PC-3 (cell line): ENCODE data around the gene CMPK1. TPM values are rescaled to one million over a fixed set of nuclear protein-coding genes. Genes with fewer than 3 reads are reported as not detected.

Experiments used
- ATAC-seq: fragments of 200-7000 bp; cut with Tn5 transposase; 2 replicates; pipeline ENCODE4 v1.9.1; 2020; ENCODE audit warnings: mild to moderate bottlenecking, moderate library complexity
- BruUV-seq: library from RNA; stranded (reverse); fragments of 400-500 nt; replicated peaks from 2 replicates; lab custom pipeline; 2021; lab: Mats Ljungman, UMichigan
- CTCF ChIA-PET: fragments of 300-600 bp; sonication (Branson Sonifier 250); formaldehyde crosslinking; loops from one replicate; lab custom pipeline; 2022; ENCODE audit warnings: antibody characterized with exemption; lab: Charles Lee
- POLR2A ChIA-PET: fragments of 300-600 bp; sonication (Branson Sonifier 250); formaldehyde crosslinking; loops from one replicate; lab custom pipeline; 2022; ENCODE audit warnings: antibody characterized with exemption; ENCODE audit not compliant: unreplicated experiment; lab: Charles Lee
- DNase-seq: peaks from one replicate; pipeline ENCODE4 v3.0.0-alpha.2; 2015
- H2AFZ ChIP-seq: fragments of 300-600 bp; sonication (generic); 2 replicates; pipeline ENCODE4 v1.6.0; 2016; ENCODE audit warnings: antibody characterized with exemption, low read length
- H3F3A ChIP-seq: fragments of 300-600 bp; sonication (generic); one replicate; pipeline ENCODE4 v1.6.0; 2017; ENCODE audit warnings: antibody characterized with exemption, low read length, control low read depth, mild to moderate bottlenecking; ENCODE audit not compliant: unreplicated experiment
- H3K27ac ChIP-seq: fragments of 300-600 bp; sonication (generic); 2 replicates; pipeline ENCODE4 v1.5.1; 2016; ENCODE audit warnings: mild to moderate bottlenecking, low read length
- H3K27me3 ChIP-seq: fragments of 300-600 bp; sonication (generic); 2 replicates; pipeline ENCODE4 v1.6.1; 2016; ENCODE audit warnings: low read length, mixed read lengths
- H3K36me3 ChIP-seq: fragments of 300-600 bp; sonication (generic); 2 replicates; pipeline ENCODE4 v1.6.1; 2016; ENCODE audit warnings: low read depth, mixed run types, low read length, mixed read lengths
- H3K4me1 ChIP-seq: fragments of 300-600 bp; sonication (generic); 2 replicates; pipeline ENCODE4 v1.5.1; 2016; ENCODE audit warnings: low read length; ENCODE audit not compliant: insufficient read depth
- H3K4me2 ChIP-seq: fragments of 300-600 bp; sonication (generic); 2 replicates; pipeline ENCODE4 v1.6.0; 2016; ENCODE audit warnings: low read length
- H3K4me3 ChIP-seq: fragments of 300-600 bp; sonication (generic); 2 replicates; pipeline ENCODE4 v1.5.1; 2016; ENCODE audit warnings: mild to moderate bottlenecking, low read length, mixed read lengths
- H3K79me2 ChIP-seq: fragments of 300-600 bp; sonication (generic); 2 replicates; pipeline ENCODE4 v1.6.1; 2017; ENCODE audit warnings: low read length, mixed read lengths
- H3K9ac ChIP-seq: fragments of 300-600 bp; sonication (generic); 2 replicates; pipeline ENCODE4 v1.6.0; 2016; ENCODE audit warnings: mild to moderate bottlenecking, low read length
- H3K9me2 ChIP-seq: fragments of 300-600 bp; sonication (generic); replicated peaks from 2 replicates; pipeline ENCODE4 v1.6.1; 2016; ENCODE audit warnings: mixed run types, low read length, mixed read lengths
- H3K9me3 ChIP-seq: fragments of 300-600 bp; sonication (generic); 2 replicates; pipeline ENCODE4 v1.6.1; 2016; ENCODE audit warnings: low read length, mixed read lengths
- H4K20me1 ChIP-seq: fragments of 300-600 bp; sonication (generic); 2 replicates; pipeline ENCODE4 v1.6.1; 2016; ENCODE audit warnings: low read length, mixed read lengths
- EZH2 ChIP-seq: fragments of 300-600 bp; sonication (generic); IDR thresholded peaks from one replicate; pipeline ENCODE4 v1.6.1; 2017; ENCODE audit warnings: antibody characterized with exemption, mild to moderate bottlenecking, low read length; ENCODE audit not compliant: unreplicated experiment
- EZH2phosphoT487 ChIP-seq: fragments of 300-600 bp; sonication (generic); IDR thresholded peaks from 2 replicates; pipeline ENCODE4 v1.6.1; 2018; ENCODE audit warnings: mild to moderate bottlenecking, antibody characterized with exemption, low read length, borderline replicate concordance
- intact Hi-C: fragments of 100-400 bp; cut with micrococcal nuclease; formaldehyde crosslinking; loops from 2 replicates; pipeline ENCODE4 v1.9.0; 2023
- total RNA-seq: library from RNA; depleted of rRNA; stranded (reverse); fragments of >200 nt; gene quantifications from 2 replicates; pipeline ENCODE4 v1.2.3, GENCODE V29; 2014
- TF ChIP-seq, protein P1 (sequence below): fragments of 300-600 bp; sonication (generic); conservative IDR thresholded peaks from 2 replicates; pipeline ENCODE4 v1.5.1; 2017; ENCODE audit warnings: antibody characterized with exemption, low read depth, mild to moderate bottlenecking, low read length

Gene CMPK1
- total RNA-seq, 1 experiment from 2014 or later = 86.2 TPM

- no peak overlapping the region for H3K4me3 ChIP-seq
- ChIA-PET CTCF (no interaction called here), POLR2A (no interaction called here)
- H3K27ac ChIP-seq = no peak overlapping the region
- ATAC-seq (no peak), DNase-seq (no peak)
- no peaks in the 10 kb centered on the region for H3K4me1 ChIP-seq
- H3K27me3 ChIP-seq = no peaks in the 10 kb centered on the region
- H3K4me2 ChIP-seq = no peak overlapping the region
- no peak overlapping the region for H3K9ac ChIP-seq
- intact Hi-C loops = no loop called here
- H3F3A ChIP-seq = no peaks in the 10 kb centered on the region
- H2AFZ ChIP-seq = no peak overlapping the region
- no peaks in the 10 kb centered on the region for H3K36me3 ChIP-seq
- no peaks in the 10 kb centered on the region for H3K9me3 ChIP-seq
- TF ChIP-seq EZH2 (no peak), EZH2phosphoT487 (no peak)
- TF ChIP-seq, protein P1, sequence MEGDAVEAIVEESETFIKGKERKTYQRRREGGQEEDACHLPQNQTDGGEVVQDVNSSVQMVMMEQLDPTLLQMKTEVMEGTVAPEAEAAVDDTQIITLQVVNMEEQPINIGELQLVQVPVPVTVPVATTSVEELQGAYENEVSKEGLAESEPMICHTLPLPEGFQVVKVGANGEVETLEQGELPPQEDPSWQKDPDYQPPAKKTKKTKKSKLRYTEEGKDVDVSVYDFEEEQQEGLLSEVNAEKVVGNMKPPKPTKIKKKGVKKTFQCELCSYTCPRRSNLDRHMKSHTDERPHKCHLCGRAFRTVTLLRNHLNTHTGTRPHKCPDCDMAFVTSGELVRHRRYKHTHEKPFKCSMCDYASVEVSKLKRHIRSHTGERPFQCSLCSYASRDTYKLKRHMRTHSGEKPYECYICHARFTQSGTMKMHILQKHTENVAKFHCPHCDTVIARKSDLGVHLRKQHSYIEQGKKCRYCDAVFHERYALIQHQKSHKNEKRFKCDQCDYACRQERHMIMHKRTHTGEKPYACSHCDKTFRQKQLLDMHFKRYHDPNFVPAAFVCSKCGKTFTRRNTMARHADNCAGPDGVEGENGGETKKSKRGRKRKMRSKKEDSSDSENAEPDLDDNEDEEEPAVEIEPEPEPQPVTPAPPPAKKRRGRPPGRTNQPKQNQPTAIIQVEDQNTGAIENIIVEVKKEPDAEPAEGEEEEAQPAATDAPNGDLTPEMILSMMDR = no peak
- no peaks in the 10 kb centered on the region for H3K9me2 ChIP-seq
- no TSS peak for BruUV-seq
- no peaks in the 10 kb centered on the region for H3K79me2 ChIP-seq
- H4K20me1 ChIP-seq = no peaks in the 10 kb centered on the region
Observed at GRCh38 chr1:47412437-47412836, 78.8 kb downstream of the CMPK1 start.

DNA sequence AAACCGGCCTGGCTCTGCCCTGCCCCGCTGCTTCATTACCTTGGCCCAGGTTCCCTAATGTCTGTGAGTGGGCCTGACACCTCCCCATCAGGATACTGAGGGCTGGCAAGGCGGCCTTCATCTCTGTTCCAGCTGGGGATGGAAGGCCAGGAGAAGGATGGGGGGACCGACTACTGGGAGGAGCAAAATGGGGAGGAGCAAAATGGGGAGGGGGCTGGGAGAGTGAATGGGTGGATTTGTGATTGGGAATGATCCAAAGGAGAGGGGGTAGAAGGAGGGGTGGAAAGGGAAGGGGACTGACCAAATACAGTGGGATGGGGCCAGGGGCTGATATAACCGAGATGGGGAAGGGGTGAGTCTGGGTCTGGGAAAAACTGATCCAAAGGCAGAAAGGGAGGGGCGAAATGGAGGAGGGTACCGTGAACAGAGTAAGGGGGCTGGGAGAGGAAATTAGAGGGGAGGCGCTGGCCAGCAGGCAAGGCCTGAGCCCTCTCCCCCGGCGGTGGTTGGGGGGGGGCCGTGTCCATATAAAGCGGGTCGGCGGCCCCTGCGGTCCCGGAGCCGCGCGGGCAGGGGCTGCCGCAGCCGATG is 82.2 kb downstream of the CMPK1 start, which contains the start of gene FOXE3:
FOXE3 (plus strand) TSS at position 558 of the 591 bp plus-strand sequence; CDS start at position 589, 31 bp downstream.
- no TSS peak for BruUV-seq
- no peak within 1 kb of the TSS for H3K9ac ChIP-seq
- CTCF ChIA-PET = no interaction called here
- H3K4me1 ChIP-seq = no peaks in the 10 kb centered on the region
- no peak within 1 kb of the TSS for H2AFZ ChIP-seq
- DNase-seq (no peak), ATAC-seq (no peak)
- POLR2A ChIA-PET = no interaction called here
- no peak within 1 kb of the TSS for H3K4me2 ChIP-seq
- no peaks in the 10 kb centered on the region for H4K20me1 ChIP-seq
- H3K9me3 ChIP-seq = no peaks in the 10 kb centered on the region
- TF ChIP-seq, protein P1 = no peak
- no peak for TF ChIP-seq EZH2
- TF ChIP-seq EZH2phosphoT487 = no peak
- no peaks in the 10 kb centered on the region for H3K79me2 ChIP-seq
- H3F3A ChIP-seq = no peaks in the 10 kb centered on the region
- no peaks in the 10 kb centered on the region for H3K27me3 ChIP-seq
- no peaks in the 10 kb centered on the region for H3K9me2 ChIP-seq
- intact Hi-C loops = no loop called here
- H3K27ac ChIP-seq = no peak within 1 kb of the TSS
- H3K36me3 ChIP-seq = no peaks in the 10 kb centered on the region
- H3K4me3 ChIP-seq = no peak within 1 kb of the TSS
